ENCODE measurements around the gene ALPP. TPM values are rescaled to one million over a fixed set of nuclear protein-coding genes. Genes with fewer than 3 reads are reported as not detected.

The ALPP gene
- total and polyA plus RNA-seq, 2 of the 13 experiments (the other 11 are each of a cell fraction or from before 2014, with no cell fraction given) = not detected

DNA sequence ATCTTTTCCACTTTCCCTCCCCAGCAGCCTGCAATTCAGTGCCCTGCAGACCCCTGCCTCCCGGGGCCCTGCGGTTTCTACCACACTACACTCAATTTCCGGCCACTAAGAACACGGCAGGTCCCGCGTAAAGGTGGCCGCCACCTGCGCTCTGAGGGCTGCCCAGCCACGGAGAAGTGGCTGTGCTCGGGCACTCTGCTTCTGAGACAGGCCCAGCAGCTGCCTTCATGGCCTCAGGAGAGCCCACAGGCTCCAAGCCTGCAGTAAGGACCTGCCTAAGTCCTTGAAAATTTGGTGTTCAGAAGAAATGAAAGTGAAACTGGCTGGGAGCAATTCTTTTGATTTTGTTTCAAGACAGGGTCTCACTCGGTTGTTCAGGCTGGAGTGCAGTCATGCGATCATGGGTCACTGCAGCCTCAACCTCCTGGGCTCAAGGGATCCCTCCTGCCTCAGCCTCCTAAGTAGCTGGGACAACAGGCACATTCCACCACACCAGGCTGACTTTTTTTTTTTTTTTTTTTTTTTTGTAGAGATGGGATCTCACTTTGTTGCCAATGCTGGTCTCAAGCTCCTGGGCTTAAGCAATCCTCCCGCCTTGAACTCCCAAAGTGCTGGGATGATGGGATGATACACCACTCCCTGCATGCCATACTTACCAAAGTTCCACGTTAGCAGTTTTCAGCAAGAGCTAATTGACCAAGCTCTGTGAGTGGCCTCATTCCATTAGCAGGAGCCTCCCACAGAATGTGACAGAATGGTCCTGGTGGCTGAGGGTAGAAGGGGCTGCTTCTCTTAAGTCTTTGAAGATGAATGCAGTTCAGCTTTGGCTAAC, 14.6 kb upstream of the ALPP start:
- Histone ChIP-seq H3K36me3 (replicated peaks in 1 of 2; ENCODE audit: control insufficient read depth in 1 of 2, insufficient read depth in 2 of 2, low read length in 2 of 2) (no peaks in the 10 kb centered on the region), H3K79me2 (ENCODE audit: insufficient read depth, low read length) (no peaks in the 10 kb centered on the region), H3K27me3 (ENCODE audit: control insufficient read depth in 1 of 2, insufficient read depth in 2 of 2, low read length in 2 of 2) (peaks cover 0 to 4% of the 10 kb centered on the region in 2 experiments; a peak in 2 of 5 replicates), H3K4me1 (ENCODE audit: insufficient read depth, low read length) (peaks cover 48% of the 10 kb centered on the region), H3K4me2 (ENCODE audit: low read depth, low read length) (peak overlapping the region; percentile 76), H3K9me3 (ENCODE audit: low read length) (no peaks in the 10 kb centered on the region; the same call in 1 of the 2 replicates), H3K27ac (ENCODE audit: extremely low read length, insufficient read depth, low read length) (no peak overlapping the region), H3K4me3 (replicated peaks in 1 of 3; ENCODE audit: insufficient read depth in 1 of 3, low read depth in 2 of 3, low read length in 3 of 3) (peak overlapping the region; percentile 26 to 57 (median 50); a peak in 4 of 6 replicates), H3K9ac (ENCODE audit: insufficient read depth, low read depth, low read length) (0 out of 2 replicates have a peak overlapping the region, but pooled peaks have one; percentile 29), H4K20me1 (ENCODE audit: insufficient read depth, low read length) (no peaks in the 10 kb centered on the region), H2AFZ (ENCODE audit: low read length) (no peak overlapping the region)
- BruUV-seq (replicated peaks) = no TSS peak
- intact Hi-C loops (cut with micrococcal nuclease; ENCODE audit: unreplicated experiment) = no loop called here
- no peak for FAIRE-seq
- no peak for DNase-seq (ENCODE audit: low spot score)
- WGBS (ENCODE audit: low lambda C conversion rate) = 42% methylated on average over 14 of the region's 14 CpGs
- ATAC-seq = peak; percentile 4; the same call in 2 of the 3 replicates
- ChIA-PET POLR2A (no interaction called here), CTCF (ENCODE audit: low intra/inter-chr PET ratio, low total read pairs) (no interaction called here)
- in situ Hi-C loops (cut with HindIII; ENCODE audit: extremely low pct_ligation_motif_present, low pct_unique_long_range_greater_than_20kb) = no loop called here
- TF ChIP-seq, protein P1, sequence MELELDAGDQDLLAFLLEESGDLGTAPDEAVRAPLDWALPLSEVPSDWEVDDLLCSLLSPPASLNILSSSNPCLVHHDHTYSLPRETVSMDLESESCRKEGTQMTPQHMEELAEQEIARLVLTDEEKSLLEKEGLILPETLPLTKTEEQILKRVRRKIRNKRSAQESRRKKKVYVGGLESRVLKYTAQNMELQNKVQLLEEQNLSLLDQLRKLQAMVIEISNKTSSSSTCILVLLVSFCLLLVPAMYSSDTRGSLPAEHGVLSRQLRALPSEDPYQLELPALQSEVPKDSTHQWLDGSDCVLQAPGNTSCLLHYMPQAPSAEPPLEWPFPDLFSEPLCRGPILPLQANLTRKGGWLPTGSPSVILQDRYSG (CRISPR knock-in tag; IDR thresholded peaks at IDR 0.05) = no peak
- TF ChIP-seq RXRA (CRISPR knock-in tag; IDR thresholded peaks at IDR 0.05) (peak; percentile 20; the same call in 1 of the 2 replicates), SAP130 (CRISPR knock-in tag; IDR thresholded peaks at IDR 0.05; ENCODE audit: low read depth) (0 out of 2 replicates have a peak, but pooled peaks have one; percentile 3), DNMT3B (CRISPR knock-in tag; conservative IDR thresholded peaks at IDR 0.05) (no peak), NKX3-1 (CRISPR knock-in tag; IDR thresholded peaks at IDR 0.05) (no peak), KDM3A (CRISPR knock-in tag; IDR thresholded peaks at IDR 0.05; ENCODE audit: low read depth) (no peak), PHF8 (CRISPR knock-in tag; IDR thresholded peaks at IDR 0.05) (peak; percentile 51; the same call in 1 of the 2 replicates)
- TF ChIP-seq, protein P2, sequence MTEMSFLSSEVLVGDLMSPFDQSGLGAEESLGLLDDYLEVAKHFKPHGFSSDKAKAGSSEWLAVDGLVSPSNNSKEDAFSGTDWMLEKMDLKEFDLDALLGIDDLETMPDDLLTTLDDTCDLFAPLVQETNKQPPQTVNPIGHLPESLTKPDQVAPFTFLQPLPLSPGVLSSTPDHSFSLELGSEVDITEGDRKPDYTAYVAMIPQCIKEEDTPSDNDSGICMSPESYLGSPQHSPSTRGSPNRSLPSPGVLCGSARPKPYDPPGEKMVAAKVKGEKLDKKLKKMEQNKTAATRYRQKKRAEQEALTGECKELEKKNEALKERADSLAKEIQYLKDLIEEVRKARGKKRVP (CRISPR knock-in tag; IDR thresholded peaks at IDR 0.05) = no peak
- TF ChIP-seq, protein P3, sequence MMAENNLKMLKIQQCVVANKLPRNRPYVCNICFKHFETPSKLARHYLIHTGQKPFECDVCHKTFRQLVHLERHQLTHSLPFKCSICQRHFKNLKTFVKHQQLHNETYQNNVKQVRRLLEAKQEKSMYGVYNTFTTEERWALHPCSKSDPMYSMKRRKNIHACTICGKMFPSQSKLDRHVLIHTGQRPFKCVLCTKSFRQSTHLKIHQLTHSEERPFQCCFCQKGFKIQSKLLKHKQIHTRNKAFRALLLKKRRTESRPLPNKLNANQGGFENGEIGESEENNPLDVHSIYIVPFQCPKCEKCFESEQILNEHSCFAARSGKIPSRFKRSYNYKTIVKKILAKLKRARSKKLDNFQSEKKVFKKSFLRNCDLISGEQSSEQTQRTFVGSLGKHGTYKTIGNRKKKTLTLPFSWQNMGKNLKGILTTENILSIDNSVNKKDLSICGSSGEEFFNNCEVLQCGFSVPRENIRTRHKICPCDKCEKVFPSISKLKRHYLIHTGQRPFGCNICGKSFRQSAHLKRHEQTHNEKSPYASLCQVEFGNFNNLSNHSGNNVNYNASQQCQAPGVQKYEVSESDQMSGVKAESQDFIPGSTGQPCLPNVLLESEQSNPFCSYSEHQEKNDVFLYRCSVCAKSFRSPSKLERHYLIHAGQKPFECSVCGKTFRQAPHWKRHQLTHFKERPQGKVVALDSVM (CRISPR knock-in tag; IDR thresholded peaks at IDR 0.05) = 0 out of 2 replicates have a peak, but pooled peaks have one; percentile 16
- TF ChIP-seq, protein P4, sequence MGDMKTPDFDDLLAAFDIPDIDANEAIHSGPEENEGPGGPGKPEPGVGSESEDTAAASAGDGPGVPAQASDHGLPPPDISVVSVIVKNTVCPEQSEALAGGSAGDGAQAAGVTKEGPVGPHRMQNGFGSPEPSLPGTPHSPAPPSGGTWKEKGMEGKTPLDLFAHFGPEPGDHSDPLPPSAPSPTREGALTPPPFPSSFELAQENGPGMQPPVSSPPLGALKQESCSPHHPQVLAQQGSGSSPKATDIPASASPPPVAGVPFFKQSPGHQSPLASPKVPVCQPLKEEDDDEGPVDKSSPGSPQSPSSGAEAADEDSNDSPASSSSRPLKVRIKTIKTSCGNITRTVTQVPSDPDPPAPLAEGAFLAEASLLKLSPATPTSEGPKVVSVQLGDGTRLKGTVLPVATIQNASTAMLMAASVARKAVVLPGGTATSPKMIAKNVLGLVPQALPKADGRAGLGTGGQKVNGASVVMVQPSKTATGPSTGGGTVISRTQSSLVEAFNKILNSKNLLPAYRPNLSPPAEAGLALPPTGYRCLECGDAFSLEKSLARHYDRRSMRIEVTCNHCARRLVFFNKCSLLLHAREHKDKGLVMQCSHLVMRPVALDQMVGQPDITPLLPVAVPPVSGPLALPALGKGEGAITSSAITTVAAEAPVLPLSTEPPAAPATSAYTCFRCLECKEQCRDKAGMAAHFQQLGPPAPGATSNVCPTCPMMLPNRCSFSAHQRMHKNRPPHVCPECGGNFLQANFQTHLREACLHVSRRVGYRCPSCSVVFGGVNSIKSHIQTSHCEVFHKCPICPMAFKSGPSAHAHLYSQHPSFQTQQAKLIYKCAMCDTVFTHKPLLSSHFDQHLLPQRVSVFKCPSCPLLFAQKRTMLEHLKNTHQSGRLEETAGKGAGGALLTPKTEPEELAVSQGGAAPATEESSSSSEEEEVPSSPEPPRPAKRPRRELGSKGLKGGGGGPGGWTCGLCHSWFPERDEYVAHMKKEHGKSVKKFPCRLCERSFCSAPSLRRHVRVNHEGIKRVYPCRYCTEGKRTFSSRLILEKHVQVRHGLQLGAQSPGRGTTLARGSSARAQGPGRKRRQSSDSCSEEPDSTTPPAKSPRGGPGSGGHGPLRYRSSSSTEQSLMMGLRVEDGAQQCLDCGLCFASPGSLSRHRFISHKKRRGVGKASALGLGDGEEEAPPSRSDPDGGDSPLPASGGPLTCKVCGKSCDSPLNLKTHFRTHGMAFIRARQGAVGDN (CRISPR knock-in tag; IDR thresholded peaks at IDR 0.05) = peak; percentile 44
- TF ChIP-seq, protein P5, sequence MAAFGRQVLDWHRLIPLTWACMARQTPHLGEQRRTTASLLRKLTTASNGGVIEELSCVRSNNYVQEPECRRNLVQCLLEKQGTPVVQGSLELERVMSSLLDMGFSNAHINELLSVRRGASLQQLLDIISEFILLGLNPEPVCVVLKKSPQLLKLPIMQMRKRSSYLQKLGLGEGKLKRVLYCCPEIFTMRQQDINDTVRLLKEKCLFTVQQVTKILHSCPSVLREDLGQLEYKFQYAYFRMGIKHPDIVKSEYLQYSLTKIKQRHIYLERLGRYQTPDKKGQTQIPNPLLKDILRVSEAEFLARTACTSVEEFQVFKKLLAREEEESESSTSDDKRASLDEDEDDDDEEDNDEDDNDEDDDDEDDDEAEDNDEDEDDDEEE (CRISPR knock-in tag; IDR thresholded peaks at IDR 0.05) = no peak
- TF ChIP-seq, protein P6, sequence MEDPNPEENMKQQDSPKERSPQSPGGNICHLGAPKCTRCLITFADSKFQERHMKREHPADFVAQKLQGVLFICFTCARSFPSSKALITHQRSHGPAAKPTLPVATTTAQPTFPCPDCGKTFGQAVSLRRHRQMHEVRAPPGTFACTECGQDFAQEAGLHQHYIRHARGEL (CRISPR knock-in tag; IDR thresholded peaks at IDR 0.05) = no peak
